ENCODE measurements around the gene SETD6.

DNA sequence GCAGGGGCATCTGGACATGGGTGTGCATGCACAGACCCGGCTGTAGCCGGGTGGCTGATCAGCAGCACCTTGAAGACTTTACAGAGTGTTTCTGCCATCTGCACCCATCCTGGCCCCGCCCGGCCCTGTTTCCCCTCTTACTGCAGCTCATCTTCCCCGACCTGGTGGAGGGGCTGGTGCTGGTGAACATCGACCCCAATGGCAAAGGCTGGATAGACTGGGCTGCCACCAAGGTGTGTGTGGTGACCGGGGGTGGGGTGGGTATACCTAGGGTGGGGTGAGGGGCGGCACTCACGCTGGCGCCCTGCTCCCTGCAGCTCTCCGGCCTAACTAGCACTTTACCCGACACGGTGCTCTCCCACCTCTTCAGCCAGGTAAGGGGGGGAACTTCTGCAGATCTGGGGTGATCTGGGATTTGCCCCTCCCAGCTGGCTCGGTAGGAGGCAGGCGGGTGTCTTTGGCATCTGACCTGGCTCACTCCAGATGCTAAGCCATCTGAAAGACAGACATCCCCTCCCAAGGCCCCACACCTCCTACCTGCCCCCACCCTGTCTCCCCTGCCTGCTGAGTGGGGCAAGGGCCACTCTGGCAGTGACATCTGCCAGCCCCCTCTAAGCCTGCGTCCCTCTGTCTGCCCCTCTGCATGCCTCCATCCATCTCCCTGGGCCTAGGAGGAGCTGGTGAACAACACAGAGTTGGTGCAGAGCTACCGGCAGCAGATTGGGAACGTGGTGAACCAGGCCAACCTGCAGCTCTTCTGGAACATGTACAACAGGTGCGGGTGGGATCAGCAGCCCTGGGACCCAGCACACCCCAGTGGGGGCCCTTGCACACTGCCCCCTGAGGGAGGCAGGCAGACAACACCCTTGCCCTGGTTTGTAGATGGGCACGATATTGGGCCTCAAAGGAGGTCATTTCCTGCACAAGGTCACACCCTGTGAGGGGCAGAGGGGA lies 8.8 kb upstream of the SETD6 start:
- TF ChIP-seq, protein P1, sequence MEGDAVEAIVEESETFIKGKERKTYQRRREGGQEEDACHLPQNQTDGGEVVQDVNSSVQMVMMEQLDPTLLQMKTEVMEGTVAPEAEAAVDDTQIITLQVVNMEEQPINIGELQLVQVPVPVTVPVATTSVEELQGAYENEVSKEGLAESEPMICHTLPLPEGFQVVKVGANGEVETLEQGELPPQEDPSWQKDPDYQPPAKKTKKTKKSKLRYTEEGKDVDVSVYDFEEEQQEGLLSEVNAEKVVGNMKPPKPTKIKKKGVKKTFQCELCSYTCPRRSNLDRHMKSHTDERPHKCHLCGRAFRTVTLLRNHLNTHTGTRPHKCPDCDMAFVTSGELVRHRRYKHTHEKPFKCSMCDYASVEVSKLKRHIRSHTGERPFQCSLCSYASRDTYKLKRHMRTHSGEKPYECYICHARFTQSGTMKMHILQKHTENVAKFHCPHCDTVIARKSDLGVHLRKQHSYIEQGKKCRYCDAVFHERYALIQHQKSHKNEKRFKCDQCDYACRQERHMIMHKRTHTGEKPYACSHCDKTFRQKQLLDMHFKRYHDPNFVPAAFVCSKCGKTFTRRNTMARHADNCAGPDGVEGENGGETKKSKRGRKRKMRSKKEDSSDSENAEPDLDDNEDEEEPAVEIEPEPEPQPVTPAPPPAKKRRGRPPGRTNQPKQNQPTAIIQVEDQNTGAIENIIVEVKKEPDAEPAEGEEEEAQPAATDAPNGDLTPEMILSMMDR (conservative IDR thresholded peaks at IDR 0.05 in 1 of 2, IDR thresholded peaks at IDR 0.05 in 1 of 2; ENCODE audit: extremely low read depth in 1 of 2, insufficient read depth in 1 of 2, low read depth in 1 of 2, low read length in 2 of 2) = no peak
- no peak for TF ChIP-seq EZH2 (IDR thresholded peaks at IDR 0.05; ENCODE audit: borderline replicate concordance, low read length)
